WTC11 (cell line): ENCODE data around the gene ADAMTS2. TPM values are rescaled to one million over a fixed set of nuclear protein-coding genes. Genes with fewer than 3 reads are reported as not detected.
"Not testable (repeated sequence)": the region's sequence is repeated elsewhere in the genome, so short reads cannot be mapped to it uniquely, and the experiment has no call there.

Source experiments
- ATAC-seq: fragments of 200-7000 bp; cut with Tn5 transposase; 2 replicates; pipeline ENCODE4 v1.10.0; 2021; ENCODE audit warnings: mild to moderate bottlenecking, moderate library complexity
- CTCF ChIA-PET: fragments of 300-600 bp; sonication (Branson Sonifier 250); formaldehyde crosslinking; loops from one replicate; lab custom pipeline; 2021; ENCODE audit warnings: antibody characterized with exemption; lab: Charles Lee
- POLR2A ChIA-PET: fragments of 350-600 bp; sonication (Branson Sonifier 250); formaldehyde crosslinking; loops from one replicate; lab custom pipeline; 2021; ENCODE audit warnings: antibody characterized with exemption; lab: Charles Lee
- DNase-seq: peaks from one replicate; pipeline ENCODE4 v3.0.0; 2021; ENCODE audit warnings: low spot score
- H3K27ac Mint-ChIP-seq: 2 replicates; pipeline ENCODE4 v1.8.0; 2021; ENCODE audit warnings: mixed read lengths
- H3K27me3 Mint-ChIP-seq: 2 replicates; pipeline ENCODE4 v1.8.0; 2021; ENCODE audit warnings: low read depth, mild to moderate bottlenecking, moderate library complexity, mixed read lengths
- H3K36me3 Mint-ChIP-seq: 2 replicates; pipeline ENCODE4 v1.8.0; 2021; ENCODE audit warnings: mixed read lengths
- H3K4me1 Mint-ChIP-seq: 2 replicates; pipeline ENCODE4 v1.8.0; 2022; ENCODE audit warnings: mixed read lengths
- H3K4me3 Mint-ChIP-seq: 2 replicates; pipeline ENCODE4 v1.8.0; 2021; ENCODE audit warnings: mild to moderate bottlenecking, moderate library complexity, mixed read lengths
- H3K9me3 Mint-ChIP-seq: 2 replicates; pipeline ENCODE4 v1.8.0; 2021; ENCODE audit warnings: mixed read lengths
- AFF4 ChIP-seq: sonication (generic); formaldehyde crosslinking; IDR thresholded peaks from 2 replicates; pipeline ENCODE4 v1.8.1; 2023; ENCODE audit warnings: mild to moderate bottlenecking, missing genetic modification reagents, borderline replicate concordance
- AR ChIP-seq: fragments of 250-450 bp; sonication (Bioruptor Pico); IDR thresholded peaks from 2 replicates; pipeline ENCODE4 v1.9.0; 2021; ENCODE audit warnings: mild to moderate bottlenecking
- CTCF ChIP-seq: fragments of 200-600 bp; IDR thresholded peaks from 2 replicates; pipeline ENCODE4 v1.8.0; 2022; ENCODE audit warnings: antibody characterized with exemption
- MXD4 ChIP-seq: fragments of 250-450 bp; sonication (Bioruptor Pico); IDR thresholded peaks from 2 replicates; pipeline ENCODE4 v1.8.0; 2021; ENCODE audit warnings: mild to moderate bottlenecking, moderate library complexity, borderline replicate concordance
- NFE2L1 ChIP-seq: sonication (generic); formaldehyde crosslinking; IDR thresholded peaks from 2 replicates; pipeline ENCODE4 v1.8.1; 2023; ENCODE audit warnings: missing genetic modification reagents
- NR1H2 ChIP-seq: sonication (generic); formaldehyde crosslinking; IDR thresholded peaks from 2 replicates; pipeline ENCODE4 v1.9.0; 2021; ENCODE audit warnings: mild to moderate bottlenecking, moderate library complexity, missing genetic modification reagents
- OVOL2 ChIP-seq: fragments of 250-450 bp; sonication (Bioruptor Pico); IDR thresholded peaks from 2 replicates; pipeline ENCODE4 v1.9.0; 2021; ENCODE audit warnings: mild to moderate bottlenecking, borderline replicate concordance
- SMAD4 ChIP-seq: sonication (generic); formaldehyde crosslinking; IDR thresholded peaks from 2 replicates; pipeline ENCODE4 v1.8.0; 2022; ENCODE audit warnings: mild to moderate bottlenecking, missing genetic modification reagents
- TCF7 ChIP-seq: sonication (generic); formaldehyde crosslinking; IDR thresholded peaks from 2 replicates; pipeline ENCODE4 v1.8.0; 2022; ENCODE audit warnings: mild to moderate bottlenecking, low read depth, missing genetic modification reagents, moderate library complexity
- ZBTB21 ChIP-seq: sonication (generic); formaldehyde crosslinking; IDR thresholded peaks from 2 replicates; pipeline ENCODE4 v1.8.1; 2023; ENCODE audit warnings: mild to moderate bottlenecking, missing genetic modification reagents, borderline replicate concordance
- ZMAT4 ChIP-seq: fragments of 250-450 bp; sonication (Bioruptor Pico); IDR thresholded peaks from 2 replicates; pipeline ENCODE4 v1.9.0; 2021; ENCODE audit warnings: mild to moderate bottlenecking
- ZNF532 ChIP-seq: fragments of 250-450 bp; sonication (Bioruptor Pico); IDR thresholded peaks from 2 replicates; pipeline ENCODE4 v1.9.0; 2021; ENCODE audit warnings: mild to moderate bottlenecking, borderline replicate concordance
- total RNA-seq: library from RNA; stranded (reverse); gene quantifications from 3 replicates; pipeline ENCODE4 v1.2.3, GENCODE V29; 2021

ADAMTS2 gene
- total RNA-seq, 1 experiment from 2014 or later, result 11.2 TPM

- TF ChIP-seq TCF7 (CRISPR knock-in tag) (no peak), ZBTB21 (CRISPR knock-in tag) (no peak), ZNF532 (CRISPR knock-in tag) (no peak), SMAD4 (CRISPR knock-in tag) (no peak), AFF4 (CRISPR knock-in tag) (no peak), OVOL2 (no peak)
- DNase-seq (peak; percentile 4), ATAC-seq (no peak)
- Mint-ChIP-seq H3K9me3 (peaks cover 5% of the 10 kb centered on the region; the same call in 1 of the 2 replicates), H3K27ac (peak overlapping the region; percentile 45; the same call in 1 of the 2 replicates), H3K4me1 (peaks cover 19% of the 10 kb centered on the region), H3K27me3 (peaks cover 18% of the 10 kb centered on the region), H3K4me3 (no peak overlapping the region), H3K36me3 (no peaks in the 10 kb centered on the region; the same call in 1 of the 2 replicates)
- ChIA-PET CTCF (interaction anchor here (2.4 kb wide), 1 partner anchor 18 kb away, joined by 7 read pairs; no protein-coding TSS in a partner anchor), POLR2A (no interaction called here)
These were observed 20.4 kb downstream of the ADAMTS2 start for GRCh38 chr5:179324760-179325295.

GRCh38 chr5:179324316-179324715, 20.9 kb downstream of the ADAMTS2 start:
- Mint-ChIP-seq H3K27me3 (peaks cover 18% of the 10 kb centered on the region), H3K4me1 (peaks cover 19% of the 10 kb centered on the region)
- H3K4me3 Mint-ChIP-seq, H3K9me3 Mint-ChIP-seq, H3K36me3 Mint-ChIP-seq, H3K27ac Mint-ChIP-seq, POLR2A ChIA-PET, ATAC-seq: not testable (repeated sequence)
- DNase-seq, result peak; percentile 0
- CTCF ChIA-PET, result interaction anchor here (2.4 kb wide), 1 partner anchor 19 kb away, joined by 7 read pairs; no protein-coding TSS in a partner anchor

- no peak for ATAC-seq
- ChIA-PET POLR2A (no interaction called here), CTCF (interaction anchor here (0.6 to 2.4 kb wide), 2 partner anchors 20 to 56 kb away, joined by 3 to 7 read pairs; no protein-coding TSS in a partner anchor)
- no peak overlapping the region for H3K4me3 Mint-ChIP-seq
- no peak overlapping the region; the same call in 1 of the 2 replicates for H3K27ac Mint-ChIP-seq
- H3K9me3 Mint-ChIP-seq, result peaks cover 5% of the 10 kb centered on the region; the same call in 1 of the 2 replicates
- peak; percentile 7 for DNase-seq
- peaks cover 18% of the 10 kb centered on the region for H3K4me1 Mint-ChIP-seq
- H3K36me3 Mint-ChIP-seq, result no peaks in the 10 kb centered on the region; the same call in 1 of the 2 replicates
- peaks cover 16% of the 10 kb centered on the region for H3K27me3 Mint-ChIP-seq
- TF ChIP-seq NFE2L1 (CRISPR knock-in tag) (no peak), AR (CRISPR knock-in tag) (no peak), ZMAT4 (no peak), MXD4 (CRISPR knock-in tag) (no peak), CTCF (no peak), NR1H2 (CRISPR knock-in tag) (no peak)
These were observed 22.0 kb downstream of the ADAMTS2 start for GRCh38 chr5:179323026-179323870.
